NT2/D1 (cell line): ENCODE results near the gene GNG10.

Experiments
- SUZ12 ChIP-seq: IDR thresholded peaks from 2 replicates; pipeline ENCODE4 v1.6.1; 2011; ENCODE audit not compliant: insufficient read length, insufficient read depth; ENCODE audit errors: extremely low read depth
- YY1 ChIP-seq: IDR thresholded peaks from 2 replicates; pipeline ENCODE4 v1.6.1; 2011; ENCODE audit not compliant: insufficient read length, insufficient read depth
- ZNF274 ChIP-seq: IDR thresholded peaks from 2 replicates; pipeline ENCODE4 v1.6.1; 2011; ENCODE audit warnings: mild to moderate bottlenecking, low read depth, low read length

GRCh38 chr9:111628411-111628810 lies 33.0 kb upstream of the GNG10 start:
- TF ChIP-seq SUZ12 (no peak), YY1 (no peak), ZNF274 (no peak)
